Stimulated activated naive CD8-positive, alpha-beta T cell treated with anti-CD3 and anti-CD28 coated beads, Interleukin-15, Interleukin-2, amounts not matched to agents 100 U/mL and 50 U/mL, for 24 hours (primary cell): ENCODE measurements around the gene FAM107B.

Experiments
- ATAC-seq: fragments of 150-1000 bp; cut with Tn5 transposase; one replicate; pipeline ENCODE4 v1.10.0; 2021
- DNase-seq: peaks from one replicate; pipeline ENCODE4 v3.0.0; 2021

FAM107B gene

DNA sequence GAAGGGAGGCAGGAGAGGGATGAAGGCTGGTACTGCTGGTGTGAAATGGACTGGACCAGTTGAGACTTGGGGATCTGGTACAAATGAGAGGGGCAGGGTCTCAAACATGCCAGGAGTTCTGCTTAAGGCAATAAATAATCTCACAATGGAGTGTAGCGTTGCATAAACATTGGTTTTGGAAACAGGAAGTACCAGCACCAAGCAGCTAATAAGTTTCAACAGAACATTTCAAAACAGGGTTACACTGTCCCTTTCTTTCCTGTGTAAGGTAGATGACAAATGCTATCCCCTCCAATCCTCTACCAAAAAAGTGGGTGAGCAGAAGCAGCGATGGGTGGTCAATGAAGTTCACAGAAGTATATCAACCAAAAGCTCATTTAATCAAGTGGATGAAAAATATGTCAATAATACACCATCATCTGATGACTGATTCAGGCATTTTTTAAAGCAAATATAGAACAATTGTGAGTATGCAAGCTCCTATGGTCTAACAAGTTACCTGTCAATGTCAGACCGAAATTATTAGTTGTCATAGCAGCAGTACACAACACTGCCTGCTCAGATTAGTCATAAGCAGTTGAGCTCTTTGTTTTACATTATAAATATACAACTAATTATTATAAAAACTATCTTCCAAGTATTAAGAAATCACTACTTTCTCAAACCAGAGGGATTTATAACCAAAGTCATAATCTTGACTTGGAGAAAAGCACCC lies 220.0 kb downstream of the FAM107B start:
- no peak for DNase-seq
- ATAC-seq: peak; percentile 44

DNA sequence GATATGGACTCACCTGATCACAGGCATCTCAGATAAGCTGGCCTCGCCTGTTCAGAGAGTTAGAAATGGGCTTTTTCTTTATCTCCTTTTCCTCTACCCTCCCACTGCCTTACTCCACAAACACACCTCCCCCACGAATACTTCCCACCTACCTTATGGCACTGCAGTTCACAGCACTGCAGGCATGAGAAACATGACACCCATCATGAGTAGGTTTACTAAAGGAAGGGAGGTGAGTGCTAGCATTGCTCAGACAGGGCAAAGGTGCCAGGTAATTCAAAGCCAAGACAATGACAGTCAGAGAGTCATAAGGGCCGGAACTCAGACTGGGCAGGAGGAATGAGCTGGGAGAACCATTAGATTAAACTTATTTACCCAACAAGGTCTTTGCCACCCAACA lies 220.6 kb downstream of the FAM107B start:
- ATAC-seq: no peak
- DNase-seq: no peak

DNA sequence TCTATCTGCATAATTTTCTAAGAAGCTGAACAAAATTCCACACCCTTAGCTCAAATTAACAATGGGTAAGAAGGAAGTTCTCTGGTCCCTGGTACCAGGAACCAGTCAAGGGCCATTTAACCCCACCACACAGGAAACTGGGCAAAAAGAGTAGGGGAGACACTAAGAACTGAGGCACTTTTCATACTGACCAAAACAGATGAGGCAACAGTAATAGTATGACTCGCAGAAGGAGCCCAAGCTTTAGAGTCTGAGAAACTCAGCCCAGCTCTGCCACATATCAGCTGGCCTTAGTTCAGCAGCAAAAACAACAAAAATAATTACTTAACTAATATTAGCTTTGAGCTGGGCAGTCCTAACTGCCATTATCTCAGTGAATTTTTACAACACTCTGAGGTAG lies 221.2 kb downstream of the FAM107B start:
- DNase-seq: no peak
- ATAC-seq: peak; percentile 60

DNA sequence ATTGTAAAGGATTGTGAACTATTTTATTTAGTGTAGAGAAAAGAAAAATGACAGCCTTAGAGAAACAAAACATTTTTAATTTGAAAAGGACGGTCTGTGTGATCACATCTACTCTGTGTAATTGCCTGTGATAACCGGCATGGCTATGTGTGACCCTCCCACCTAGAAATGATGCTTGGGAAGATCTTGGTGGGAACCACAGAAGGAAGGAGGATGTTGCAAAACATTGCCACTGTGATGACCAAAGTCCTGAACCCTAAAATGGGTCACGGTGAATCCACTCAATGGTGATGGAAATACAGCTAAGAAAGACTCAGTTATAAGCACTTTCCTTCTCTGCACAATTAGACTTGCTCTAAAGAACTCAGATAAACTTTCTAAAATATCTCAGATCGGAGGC lies 222.7 kb downstream of the FAM107B start:
- no peak for DNase-seq
- no peak for ATAC-seq

DNA sequence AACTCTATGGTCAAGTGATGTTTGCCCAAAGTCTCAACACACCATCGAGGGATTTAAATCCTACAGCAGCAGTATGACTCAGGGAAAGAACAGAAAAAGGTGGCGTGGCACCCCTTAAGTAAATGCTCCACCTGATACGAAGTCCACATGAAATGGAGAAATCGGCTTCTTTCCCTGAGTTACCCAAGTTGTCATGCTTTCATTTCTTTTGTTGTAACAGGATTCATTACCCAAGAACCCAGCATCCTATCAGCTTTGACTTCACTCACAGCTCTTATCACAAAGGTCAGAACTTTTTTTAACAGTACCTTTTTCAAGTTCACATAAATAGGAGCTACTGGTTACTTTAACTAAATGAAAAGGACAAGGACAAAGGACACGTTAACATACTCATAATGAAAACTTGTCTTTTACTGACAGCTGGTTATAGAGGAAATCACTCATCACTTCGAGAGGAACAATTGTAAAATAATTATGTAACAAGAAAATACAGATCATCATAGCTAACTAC lies 224.2 kb downstream of the FAM107B start:
- DNase-seq (no peak), ATAC-seq (peak; percentile 26)

DNA sequence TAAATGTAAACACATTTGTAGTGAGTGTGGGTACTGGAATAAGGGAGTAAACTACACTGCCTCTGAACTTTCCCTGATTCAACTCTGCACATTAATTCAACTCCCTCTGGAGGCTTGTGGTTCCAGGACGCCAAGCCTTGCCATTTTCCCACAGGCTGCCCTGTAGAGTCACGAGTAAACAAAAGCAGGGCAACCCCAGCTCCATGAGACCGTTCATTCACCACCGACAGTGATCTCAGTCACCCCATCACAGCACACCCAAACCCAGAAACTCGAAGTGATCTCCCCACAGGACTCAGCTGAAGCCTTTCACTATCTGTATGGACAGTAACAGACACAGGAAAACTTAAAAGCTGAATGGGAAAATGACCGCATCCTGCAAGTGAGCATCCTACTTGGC lies 225.2 kb downstream of the FAM107B start:
- DNase-seq (no peak), ATAC-seq (no peak)

DNA sequence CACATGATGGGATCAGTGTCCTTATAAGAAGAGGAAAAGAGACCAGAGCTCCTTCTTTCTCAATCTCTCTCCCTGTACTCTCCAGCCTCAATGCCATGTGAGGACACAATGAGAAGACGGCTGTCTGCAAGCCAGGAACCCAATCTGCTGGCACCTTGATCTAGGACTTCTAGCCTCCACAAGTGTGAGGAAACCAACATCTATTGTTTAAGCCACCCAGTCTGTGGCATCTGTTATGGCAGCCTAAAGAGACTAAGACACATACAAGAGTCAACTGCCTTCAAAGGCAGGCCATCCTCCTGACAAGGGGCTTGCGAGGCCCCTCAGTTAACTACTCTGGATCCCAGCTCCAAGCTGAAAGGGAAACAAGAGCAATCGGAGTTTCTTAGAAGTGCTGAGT lies 225.7 kb downstream of the FAM107B start:
- DNase-seq (no peak), ATAC-seq (no peak)

DNA sequence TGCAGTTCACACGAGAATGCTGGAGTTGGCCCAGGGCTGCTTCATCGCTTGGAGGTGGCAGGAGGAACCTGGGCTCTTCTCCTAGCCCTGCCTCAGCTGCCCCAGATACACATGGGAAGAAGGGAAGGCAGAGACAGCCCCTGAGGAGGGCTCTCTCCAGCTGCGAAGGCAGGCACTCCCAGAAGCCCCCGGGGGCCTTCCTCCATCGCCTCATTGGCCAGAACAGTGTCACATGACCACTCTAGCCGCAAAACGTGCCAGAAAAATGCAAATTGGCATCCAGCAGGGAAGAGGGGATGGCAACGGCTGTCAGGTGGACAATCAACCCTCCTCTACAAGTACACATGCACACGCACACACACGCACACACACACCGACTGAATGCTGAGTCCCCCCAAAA lies 226.2 kb downstream of the FAM107B start:
- ATAC-seq (no peak), DNase-seq (no peak)

DNA sequence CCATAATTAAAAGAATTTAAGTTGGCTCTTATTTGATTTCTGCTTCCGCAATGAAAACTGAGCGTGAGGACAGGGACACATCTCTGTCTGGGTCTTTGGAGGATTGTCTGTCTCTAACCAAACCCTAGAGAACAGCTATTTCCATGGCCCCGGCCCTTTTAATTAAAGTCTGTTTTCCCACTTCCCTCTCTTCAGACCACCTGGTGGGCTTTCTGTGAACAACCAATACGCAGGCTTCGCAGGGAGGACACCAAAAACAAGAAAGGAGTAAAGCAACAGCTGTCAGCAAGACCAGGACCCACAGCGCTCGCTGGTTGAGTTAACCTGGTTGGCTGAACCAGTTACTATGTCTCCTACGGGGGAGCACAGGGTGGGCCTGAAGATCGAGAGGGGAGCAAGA lies 226.9 kb downstream of the FAM107B start:
- ATAC-seq: no peak
- no peak for DNase-seq

DNA sequence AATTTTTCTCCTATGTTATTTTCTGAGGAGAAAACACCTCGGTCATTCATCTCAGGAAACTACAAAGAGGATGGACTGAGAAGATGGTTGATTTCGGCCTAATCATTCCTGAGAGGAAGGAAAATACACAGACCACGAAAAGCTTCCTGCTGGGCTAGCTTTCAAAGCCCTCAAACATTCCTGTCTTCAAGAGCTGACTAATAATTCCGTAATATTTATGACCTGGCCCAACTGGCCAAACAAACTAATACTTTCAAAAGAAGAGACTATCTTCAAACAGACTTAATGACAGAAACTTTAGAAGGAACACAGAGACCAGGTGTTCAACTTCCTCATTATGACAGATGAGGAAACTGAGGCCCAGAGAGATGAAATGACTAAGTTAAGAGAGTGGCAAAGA lies 228.9 kb downstream of the FAM107B start:
- DNase-seq (no peak), ATAC-seq (no peak)

DNA sequence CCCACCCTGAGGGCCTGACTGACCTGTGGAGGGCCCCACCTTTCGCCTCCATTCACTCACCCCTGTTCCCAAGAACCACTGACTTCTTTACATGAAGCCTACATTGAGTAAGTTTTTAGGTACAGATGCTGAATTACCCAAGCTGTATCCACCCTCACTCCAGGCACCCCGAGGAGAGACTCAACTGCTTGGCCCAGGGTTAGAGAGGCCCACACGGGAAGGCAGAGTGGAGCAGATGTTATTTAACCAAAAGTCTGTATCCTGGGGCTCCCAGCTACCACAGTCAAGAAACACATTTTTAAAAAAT lies 230.8 kb downstream of the FAM107B start:
- DNase-seq: no peak
- ATAC-seq: no peak

DNA sequence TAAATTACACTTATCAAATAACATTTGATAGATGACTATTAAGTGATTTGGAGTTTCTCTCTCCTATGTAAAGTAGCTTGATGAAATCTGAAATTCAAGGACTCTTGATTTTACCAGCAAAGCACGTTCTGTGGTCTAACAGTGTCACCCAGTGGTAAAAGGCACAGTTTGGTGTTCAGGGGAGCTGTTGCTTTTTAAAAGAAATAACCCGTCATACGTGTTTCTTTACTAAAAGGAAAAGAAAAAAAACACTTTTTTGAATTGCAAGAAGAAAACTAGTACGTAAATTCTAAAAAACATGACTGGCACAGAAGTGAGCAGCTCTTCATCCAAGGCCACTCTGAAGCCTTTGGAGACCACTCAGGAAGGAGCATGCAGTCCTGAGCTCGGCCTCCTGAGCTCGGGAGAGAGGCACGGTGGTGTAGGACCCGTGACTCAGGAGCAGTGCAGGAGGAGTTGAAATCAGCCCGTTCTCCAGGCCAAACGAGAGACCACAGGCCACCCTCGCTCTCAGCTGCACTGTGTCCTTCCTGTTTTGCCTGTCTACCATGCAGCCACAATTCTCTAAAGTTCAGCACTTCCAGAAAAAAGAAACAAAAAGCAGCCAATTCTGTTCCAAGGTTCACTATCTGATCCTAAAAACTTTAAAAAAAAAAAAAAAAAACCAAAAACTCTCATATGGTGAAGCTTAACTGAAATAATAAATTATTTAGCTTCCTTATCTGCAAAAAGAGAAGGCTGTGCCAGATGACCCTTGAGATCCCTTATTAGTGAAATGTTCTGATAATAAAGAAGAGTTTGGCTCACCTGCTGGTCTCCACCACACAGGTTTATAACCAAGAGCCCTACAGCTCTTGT lies 231.4 kb downstream of the FAM107B start:
- DNase-seq (peak; percentile 43), ATAC-seq (peak; percentile 89)

DNA sequence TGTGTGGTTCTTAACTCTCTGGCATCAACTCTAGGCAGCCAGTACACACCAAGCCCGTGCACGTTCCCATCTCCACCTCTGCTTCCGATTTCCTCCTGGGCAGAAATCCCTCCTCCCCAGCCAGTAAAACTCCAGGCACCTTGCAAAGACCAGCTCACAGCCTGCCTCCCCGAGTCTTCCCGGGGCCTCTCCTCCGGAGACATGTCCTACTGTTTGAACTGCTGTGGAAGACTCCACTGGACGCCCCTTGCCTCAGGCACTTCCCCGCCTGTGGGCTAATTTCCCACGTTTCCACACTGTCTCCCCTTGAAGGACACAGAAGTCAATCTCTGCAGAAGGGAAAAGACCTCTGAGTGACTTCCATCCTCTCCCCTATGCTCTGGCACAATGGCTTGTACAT lies 233.3 kb downstream of the FAM107B start:
- ATAC-seq (no peak), DNase-seq (no peak)

DNA sequence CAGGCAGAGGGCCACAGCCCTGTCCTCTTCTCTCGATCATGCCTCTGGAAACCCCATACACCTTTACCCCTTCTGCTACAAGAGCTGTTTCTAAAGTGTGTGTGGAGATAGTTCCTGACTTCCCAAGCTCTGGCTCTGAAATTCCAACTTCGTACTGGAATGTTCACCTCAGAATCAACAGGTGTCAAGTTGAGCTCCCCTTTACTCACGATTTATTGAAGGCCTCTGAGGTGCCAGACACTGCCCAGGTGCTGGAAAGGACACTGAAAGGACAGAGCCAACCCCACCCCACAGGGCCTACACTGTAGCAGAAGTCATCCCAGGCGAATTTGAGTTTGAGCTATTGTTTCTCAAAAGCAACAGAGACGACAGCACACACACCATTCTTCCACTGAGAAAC lies 234.1 kb downstream of the FAM107B start:
- ATAC-seq: no peak
- DNase-seq: no peak

DNA sequence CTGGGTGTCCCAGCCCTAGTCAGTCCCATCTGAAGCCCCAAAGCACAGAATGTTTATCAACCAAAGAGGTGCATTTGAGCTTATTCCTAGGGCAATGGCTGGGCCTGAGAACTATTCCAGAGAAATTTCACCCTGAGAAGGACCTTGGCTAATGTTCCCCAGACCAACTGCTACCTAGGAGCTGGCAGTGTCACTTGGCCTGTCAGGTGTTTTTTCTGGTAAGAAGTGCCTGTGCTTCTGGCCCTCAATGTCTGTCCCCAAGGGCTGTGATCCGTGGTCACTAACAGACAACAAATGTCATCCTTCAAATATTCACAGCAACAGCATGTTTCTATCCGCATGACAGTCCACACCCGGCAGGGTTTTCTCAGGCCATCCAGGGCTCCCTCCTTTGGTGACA lies 234.6 kb downstream of the FAM107B start:
- no peak for DNase-seq
- no peak for ATAC-seq

DNA sequence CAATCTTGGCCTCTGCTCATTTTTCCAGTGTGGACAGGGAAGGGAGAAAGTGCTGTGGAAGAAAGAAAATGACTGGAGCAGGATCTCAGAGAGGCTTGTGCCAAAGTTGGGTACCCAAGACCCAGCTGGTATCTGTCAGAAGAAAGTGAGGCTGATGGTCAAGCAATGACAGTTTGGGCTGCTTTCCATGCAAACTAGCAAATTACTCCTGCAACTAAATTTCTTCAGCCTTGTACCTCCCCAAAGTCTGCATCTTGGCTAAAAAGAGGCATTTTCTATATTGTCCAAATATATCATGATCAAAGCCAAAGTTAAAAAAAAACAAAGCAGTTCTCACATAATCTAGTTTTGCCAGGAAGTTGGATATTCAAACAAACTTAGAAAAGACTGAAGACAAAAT lies 235.5 kb downstream of the FAM107B start:
- DNase-seq: no peak
- ATAC-seq: no peak

DNA sequence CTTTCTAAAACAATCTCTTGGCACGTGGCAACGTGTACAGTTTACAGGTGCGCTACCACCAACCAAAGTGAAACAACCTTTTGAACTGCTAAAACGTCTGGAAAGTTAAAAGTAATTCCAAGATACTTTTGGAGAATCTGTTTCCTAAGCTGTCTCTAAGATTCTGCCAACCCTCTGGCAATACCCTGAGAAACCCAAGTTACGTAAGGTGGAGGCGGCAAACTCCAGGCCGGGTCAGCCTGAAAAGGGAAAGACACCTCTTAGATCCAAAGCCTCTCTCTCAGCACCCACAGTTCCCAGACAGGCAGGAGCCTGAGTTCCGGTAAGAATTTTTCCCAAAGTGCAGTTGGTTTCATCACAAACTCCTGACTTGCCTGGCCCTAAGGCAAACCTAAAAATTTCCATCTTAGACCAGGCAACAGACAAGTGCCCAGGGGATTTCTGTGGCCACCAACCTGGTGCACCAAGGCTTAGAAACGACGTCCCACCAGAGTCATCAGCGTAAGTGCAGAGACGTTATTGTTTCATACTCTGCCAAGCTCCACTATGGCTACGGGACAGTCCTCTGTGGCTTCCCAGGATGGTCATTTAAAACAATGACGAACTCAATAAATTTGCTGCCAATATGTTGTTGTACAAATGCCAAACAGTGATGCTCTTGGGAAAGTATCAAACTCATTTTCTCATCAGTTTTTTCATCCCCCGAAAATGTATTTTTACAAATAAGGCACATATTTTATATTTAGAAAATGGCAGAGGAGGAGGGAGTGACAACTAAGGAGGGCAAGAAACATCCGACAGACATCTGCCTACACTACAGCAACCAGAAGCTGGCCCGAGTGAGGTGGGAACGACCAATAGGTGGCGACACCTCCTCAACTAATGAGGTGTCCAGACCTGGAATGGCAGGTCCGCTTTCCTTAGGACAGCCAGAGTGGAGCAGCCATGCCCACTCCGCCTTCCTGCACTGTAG lies 238.2 kb downstream of the FAM107B start:
- peak; percentile 71 for DNase-seq
- peak; percentile 38 for ATAC-seq

DNA sequence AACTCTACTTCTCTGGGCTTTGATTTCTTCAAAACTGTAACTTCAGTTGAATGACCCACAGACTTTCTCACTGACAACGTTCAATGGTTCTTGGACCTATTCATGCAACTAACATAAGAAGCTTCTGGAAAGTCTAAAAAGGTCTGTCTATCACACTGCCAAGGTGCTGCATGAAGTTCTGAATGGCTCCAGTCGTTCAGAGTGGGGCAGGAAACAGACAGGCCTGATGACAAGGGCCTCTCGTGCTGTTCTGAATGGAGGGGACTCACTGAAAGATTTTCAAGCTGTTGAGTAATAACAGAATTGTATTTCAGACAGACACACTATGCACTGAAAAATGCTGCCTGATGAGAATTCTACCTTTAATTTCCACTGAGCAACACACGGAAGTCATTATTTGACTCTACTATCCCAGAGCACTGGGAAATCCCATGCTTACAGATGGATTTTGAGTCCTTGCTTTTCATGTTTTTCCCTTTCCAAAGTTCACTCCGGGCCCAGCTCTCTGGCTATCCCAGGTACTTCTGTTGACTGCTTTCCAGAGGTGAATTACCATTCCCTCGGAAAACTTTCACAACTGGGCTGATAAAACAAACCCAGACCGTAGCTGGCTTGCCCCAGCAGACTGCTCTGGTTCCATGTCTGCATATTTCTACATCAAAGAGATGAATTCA lies 239.1 kb downstream of the FAM107B start:
- ATAC-seq (no peak), DNase-seq (no peak)

DNA sequence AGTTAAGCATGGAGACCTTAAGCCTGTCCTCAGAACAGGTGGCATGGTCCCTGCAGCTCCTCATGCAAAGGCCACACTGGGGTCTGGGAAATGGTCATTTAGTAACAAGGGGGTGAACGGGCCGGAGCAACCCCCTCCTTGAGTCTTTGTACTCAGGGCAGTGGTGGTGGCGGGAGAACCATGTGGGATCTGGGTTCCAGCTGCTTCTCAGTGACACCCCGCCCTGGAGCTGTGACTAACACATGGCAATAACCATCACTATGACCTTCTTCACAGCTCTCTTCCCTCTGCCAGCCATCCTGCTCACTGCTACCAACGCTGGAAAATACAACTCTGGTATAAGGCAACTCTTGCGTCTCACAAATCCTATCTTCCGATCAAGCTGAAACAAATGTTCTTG lies 240.5 kb downstream of the FAM107B start:
- DNase-seq: no peak
- no peak for ATAC-seq

DNA sequence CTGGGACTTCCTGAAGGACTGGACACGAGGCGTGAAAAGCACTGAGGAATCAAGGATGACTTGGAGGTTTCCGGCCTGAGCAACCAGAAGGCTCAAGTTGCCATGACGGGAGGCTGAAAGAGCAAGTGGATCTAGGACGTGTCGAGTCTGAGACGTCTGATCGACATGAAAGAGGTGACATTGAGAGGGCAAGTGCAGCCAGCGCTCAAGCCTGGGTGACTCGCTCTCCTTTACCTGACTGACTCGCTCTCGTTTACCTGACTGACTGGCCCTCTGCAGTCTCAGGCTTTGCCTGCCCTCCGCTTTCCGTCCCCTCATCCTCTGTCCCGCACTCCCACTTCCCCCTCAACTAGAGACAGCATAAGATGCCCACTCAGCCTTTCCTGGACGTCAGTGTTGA lies 241.4 kb downstream of the FAM107B start:
- ATAC-seq: no peak
- DNase-seq: no peak

DNA sequence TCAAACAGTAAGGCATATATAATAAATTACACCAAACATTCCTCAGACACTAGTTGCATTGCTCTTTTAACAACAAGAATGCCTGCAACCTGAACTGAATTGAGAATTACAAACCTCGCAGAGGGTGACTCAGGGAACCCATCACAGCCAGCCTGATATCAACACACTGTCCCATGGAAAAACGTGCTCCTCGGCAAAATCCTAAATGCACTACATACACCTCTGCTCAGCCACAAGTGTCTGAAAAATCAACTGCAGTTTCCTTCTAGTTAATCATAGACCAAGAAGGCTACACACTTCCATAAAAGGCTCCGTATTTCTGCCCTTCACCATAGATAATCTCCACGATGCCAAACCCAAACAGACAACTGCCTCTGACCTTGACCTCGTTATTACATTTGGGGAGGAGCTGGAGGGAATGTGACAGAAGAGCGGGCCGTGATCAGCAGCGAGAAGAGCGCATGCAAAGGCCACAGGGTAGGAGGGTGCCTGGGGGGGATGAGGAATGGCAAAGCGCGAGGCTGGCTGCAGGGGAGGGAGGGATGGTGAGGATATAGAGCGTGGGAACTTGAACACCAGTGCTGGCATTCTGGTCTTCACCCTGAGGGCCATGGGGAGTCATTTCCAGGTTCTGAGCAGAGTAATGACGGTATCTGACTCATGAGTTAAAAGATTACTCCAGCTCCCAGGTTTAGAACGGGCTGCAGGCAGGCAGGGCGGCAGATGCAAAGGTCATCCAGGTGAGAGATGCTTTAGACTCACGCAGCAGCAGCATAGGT lies 242.0 kb downstream of the FAM107B start:
- DNase-seq: no peak
- ATAC-seq: no peak
